NOMO-1 (cell line): Measurements from ENCODE around the gene CYP1B1.
A peak's percentile ranks its signal among the peaks of the same experiment; 100 is the strongest.

Experiments
- DNase-seq, 2 experiments: peaks; one replicate each; lab custom pipeline; 2025; ENCODE audit not compliant: unreplicated experiment in 2 of 2; lab: John Stamatoyannopoulos, UW

The CYP1B1 gene

DNA sequence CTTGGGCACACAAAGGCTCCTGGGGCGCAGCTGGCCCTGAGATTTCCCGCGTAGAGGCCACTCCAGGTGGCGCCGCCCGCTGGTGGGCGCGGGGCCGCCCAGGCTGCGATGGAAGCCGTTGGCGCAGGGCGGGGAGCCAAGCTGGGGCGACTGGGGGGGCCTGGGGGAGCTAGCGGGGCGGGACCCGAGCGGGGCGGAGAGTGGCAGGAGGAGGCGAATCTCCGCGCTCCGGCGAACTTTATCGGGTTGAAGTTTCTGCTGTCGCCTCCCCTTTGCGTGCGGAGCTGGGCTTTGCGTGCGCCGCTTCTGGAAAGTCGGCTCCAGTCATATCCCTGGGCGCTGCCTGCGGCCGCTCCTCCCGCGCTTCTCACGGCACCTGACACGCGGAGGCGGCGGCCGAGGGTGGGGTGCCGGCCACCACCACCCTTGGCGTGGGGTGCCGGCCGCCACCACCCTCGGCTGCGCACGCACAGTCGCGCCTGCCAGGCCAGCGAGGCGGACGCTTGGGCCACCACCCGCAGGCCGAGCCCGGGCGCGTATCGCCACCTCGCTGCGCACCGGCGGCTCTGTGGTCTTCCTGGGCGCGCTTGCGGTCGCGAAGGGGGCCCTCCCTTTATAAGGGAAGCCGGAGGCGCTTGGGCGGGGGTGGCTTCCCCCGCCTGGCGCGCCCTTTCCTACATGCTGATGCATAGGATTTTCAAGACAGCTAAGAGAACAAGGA is 919 bp upstream of the CYP1B1 start:
- peak; percentile 88 to 95 for DNase-seq

DNA sequence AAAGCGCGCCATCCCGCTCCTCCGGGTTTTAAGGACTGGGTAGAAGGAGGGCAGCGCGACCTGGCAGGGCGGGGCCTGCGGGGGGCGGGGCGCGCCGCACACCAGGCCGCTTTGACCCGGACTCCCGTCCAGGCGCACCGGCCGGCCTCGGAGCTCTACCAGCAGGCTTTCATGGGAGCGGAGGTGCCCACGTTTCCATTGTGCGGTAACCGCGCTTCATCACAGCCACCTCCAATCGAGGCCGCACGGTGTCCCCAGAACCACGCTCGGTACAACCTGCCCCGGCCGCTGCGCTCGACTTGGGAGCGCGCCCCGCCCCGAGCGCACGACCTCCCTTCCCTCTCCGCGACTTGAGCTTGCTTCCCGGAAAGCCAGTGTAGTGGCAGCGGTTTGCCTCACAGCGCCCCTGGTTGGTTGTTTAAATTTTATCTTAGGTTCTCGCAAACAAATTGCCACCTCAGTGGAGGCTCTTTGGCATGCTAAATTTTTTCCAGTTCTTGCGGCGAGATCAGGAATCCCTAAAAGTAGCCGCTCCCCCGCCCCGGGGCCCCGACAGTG is 280 bp upstream of the CYP1B1 start:
- peak; percentile 90 to 95 for DNase-seq

DNA sequence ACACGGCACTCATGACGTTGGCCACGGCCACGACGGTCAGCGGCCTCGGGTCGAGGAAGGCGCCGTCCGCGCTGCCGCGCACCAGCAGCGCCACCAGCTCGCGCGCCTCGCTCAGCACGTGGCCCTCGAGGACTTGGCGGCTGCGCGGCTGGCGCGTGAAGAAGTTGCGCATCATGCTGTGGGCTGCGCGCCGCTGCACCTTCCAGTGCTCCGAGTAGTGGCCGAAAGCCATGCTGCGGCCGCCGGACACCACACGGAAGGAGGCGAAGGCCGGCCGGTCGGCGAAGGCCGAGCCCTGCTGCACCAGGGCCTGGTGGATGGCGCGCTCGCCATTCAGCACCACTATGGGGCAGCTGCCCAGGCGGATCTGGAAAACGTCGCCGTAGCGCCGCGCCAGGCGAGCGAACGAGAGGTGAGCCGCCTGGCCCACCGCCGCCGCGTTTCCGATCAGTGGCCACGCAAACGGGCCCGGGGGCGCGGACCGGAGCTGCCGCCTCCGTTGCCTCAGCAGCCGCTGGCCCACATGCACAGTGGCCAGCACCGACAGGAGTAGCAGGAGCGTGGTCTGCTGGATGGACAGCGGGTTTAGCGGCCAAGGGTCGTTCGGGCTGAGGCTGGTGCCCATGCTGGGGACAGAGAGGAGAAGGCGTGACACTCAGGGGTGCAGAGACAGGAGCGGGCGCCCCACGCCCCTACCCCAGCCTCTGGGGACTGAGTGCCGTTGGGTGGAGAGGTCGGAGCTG is 1.0 kb downstream of the CYP1B1 start:
- DNase-seq: no peak

DNA sequence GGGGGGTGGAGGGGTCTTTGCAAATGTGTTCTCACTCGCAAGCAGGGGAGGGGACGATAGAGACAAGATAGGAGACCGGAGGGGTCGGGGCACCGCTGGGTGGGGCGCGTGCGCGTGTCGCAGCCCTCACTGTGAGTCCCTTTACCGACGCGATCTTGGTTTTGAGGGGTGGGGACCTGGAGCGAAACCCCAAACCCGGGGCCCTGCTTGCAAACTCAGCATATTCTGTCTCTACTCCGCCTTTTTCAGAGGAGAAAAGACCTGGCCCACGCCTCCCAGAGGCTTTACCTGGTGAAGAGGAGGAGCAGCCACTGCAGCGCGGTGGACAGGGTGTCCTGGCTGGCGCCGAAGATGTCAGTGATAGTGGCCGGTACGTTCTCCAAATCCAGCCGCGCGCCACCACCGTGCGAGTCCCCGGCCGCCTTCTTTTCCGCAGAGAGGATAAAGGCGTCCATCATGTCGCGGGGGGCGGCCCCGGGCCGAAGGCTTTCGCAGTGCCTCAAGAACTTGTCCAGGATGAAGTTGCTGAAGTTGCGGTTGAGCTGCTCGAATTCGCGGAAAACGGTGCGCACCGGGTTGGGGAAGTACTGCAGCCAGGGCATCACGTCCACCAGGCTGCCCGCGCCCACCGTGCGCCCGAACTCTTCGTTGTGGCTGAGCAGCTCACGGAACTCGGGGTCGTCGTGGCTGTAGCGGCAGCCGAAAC is 1.7 kb downstream of the CYP1B1 start:
- no peak for DNase-seq

DNA sequence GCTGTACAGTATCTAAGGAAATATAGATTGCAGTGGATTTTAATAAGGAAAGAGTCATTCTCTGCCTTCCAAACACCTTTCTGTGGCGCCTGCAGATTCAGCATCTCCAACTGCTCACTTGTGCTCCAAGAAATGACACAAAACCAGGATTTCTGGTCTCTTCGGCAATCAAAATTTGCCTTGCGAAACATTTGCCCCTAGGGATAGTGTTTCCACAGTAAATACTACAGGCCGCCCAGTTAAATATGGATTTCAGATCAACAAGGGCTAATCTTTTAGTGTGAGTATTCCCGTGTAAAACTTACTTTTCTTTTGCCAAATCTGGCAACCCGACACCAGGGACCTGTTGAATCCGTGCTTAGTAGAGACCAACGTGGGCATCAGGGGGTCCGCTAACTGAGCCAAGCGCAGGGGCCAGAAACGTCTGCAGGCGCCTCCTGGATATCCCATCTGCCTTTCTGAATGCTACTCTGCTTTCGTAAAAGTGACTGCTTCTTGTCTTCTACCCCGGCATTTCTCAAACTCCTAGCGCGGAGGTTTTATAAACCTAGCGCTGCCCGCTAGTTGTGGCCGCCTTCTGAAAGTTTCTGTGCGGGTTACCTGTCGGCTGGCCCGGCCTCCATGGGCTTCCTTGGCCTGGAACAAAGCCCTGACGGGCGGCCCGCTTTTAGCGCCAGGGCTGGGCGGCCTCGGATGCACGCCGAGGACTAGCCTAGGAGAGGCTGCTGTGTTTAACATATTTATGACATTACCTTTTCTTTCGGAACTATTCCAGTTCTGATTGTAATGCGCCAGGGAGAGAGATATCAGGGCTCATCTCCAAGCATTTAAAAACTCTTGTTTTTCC is 2.5 kb downstream of the CYP1B1 start:
- no peak for DNase-seq

DNA sequence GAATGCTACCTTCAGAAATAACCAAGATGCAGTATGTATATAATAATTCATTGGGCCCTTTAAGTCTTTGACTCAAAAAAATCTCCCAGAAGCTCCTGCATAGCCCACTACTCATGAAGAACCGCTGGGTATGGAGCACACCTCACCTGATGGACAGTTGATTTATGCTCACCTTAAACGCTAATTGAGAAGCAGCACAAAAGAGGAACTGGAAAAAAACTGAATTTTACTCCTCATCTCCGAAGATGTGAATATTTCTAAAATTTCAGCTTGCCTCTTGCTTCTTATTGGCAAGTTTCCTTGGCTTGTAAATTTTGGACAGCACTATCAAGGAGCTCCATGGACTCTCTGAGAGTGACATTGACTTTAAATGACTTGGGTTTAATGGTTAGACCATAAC is 5.5 kb downstream of the CYP1B1 start:
- peak in 1 of 2 experiments; percentile 20 for DNase-seq

DNA sequence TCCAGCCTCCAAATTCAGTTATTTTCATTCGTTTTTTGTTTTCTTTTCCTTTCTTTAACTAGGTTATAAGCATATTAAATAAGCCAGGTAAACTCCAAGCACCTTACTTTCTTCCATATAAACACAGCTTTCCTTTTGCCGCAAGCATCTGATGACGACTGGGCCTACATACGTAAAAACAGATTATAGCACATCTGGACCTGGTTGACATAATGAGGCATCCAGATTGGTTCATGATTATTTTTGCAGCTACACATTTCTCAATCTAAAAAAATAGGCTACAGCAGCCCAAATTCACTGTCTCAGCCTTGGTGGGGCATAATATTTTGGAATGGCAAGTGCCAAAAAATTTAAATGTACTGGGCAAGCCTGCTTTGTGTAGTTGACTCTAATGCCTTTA is 7.7 kb downstream of the CYP1B1 start:
- no peak for DNase-seq

DNA sequence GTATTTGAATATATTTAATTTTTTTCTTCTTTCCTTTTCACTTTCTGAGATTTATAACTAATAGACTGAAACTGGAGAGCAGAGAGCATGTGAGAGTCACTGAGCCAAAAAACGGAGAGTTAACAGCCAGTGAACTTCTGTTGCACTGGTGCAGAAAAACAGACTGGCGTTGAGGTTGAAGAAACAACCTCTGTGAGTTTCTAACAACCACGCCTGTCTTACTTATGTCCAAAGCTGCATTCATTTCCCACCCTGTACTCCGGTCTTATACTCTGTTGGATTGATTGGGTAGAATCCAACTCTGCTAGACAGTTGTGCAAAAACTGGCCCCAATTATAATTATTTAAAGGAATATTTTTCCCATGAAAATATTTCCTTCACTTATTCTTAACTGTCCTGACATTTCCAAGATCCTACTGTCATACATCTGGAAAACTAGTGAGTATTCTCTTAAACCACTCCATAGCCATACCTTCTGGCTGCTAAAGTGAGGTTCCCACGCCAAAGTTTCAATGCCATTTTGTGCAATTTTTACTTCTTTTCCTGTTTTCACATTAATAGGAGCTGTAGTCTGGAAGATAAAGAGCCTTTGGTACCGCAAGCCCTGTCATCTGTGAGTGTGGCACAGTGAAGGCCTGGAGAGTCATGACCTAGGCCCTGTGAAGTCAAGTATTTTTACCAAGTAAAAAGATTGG is 9.4 kb downstream of the CYP1B1 start:
- no peak for DNase-seq

DNA sequence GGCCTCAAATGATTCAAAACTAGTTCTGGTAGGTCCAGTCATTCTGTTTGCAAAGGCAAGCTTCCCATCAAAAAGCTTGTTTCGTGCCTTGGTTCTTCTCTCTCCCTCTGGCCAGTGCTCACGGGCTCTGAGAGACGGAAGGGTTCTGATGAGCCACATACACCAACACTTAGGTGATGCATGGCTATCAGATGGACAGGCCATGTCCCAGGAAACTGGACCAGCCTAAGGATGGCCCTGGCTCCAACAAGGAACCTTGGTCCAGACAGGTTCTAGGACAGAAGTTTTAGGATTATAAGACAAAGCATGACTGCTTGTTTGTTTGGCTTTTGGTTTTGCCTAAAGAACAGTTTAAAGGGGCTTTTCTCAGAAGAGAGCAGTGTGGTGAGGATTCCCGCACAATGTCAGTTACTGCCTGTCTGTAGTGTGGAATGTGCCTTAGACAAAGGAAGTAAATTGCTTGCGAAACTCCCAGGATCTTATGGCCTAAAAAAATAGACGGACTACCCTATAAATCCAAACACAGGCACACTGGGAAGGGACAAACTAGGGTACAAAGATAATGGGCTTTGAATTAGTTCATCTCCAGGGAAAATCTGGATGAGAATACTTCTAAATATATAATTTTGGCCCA is 10.3 kb downstream of the CYP1B1 start:
- DNase-seq: no peak

DNA sequence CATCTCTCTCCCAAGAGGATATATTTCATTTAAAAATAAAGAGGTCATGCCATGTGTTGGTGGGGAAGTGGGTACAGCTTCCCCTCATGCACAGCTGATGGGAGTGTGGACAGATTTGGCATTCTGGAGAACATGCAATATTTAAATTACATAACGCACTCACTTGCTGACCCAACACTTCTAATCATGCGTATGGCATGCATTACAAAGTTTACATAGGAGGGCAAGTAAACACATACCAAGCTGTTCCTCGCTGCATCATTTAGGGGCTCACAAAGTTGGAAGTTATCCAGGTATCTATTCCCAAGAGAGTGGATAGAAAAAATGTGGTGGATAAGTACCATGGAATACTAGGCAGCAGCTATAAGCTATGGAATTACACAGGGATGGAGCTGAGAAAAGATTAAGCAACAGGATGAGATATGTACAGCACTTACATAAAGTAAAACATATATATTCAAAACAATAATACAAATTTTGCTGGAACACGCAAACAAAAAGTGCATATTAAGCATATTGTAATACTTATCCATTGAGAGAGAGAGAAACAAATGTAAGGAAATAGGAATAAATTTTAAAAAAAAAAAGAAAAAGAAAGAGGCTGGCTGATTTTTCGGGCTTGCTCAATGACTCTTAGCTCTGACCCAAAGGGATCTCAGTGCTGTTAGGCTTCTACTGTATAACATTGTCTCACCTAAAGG is 11.0 kb downstream of the CYP1B1 start:
- DNase-seq: no peak

DNA sequence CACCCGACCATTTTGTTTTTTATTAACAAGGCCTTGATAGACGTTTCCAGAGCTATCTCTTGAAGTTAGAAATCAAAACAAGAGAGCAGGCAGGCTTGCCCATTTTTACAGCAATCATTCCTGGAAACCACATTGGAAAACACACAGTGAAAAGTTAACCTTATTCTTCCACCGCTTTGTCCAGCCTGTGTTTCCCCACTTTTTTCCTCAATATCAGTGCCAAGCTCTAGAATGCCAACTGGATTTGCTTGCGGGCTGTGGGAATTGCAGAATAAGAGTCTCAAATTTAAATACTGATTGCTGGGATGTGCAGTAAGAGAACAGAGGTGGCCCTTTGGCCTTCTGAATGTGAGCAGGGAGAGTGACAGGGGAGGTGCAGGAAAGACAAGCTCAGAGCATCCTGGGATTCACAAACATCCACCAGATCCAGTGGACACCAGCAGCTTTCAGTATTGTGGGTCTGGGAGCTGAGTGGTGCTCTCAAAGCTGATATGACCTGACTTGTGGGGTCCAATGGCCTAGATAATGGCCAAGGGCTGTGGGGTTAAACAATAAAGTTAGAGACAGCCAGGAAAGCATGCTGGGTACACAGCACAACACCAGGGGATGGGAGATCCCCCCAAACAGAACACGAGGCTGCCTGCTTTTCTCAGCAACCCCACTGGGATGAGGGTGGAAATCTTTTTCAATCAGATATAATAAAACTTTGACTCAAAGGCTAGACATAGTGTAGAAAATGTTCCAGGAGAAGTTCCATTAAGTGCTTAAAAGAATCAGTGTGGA is 15.5 kb downstream of the CYP1B1 start:
- no peak for DNase-seq

DNA sequence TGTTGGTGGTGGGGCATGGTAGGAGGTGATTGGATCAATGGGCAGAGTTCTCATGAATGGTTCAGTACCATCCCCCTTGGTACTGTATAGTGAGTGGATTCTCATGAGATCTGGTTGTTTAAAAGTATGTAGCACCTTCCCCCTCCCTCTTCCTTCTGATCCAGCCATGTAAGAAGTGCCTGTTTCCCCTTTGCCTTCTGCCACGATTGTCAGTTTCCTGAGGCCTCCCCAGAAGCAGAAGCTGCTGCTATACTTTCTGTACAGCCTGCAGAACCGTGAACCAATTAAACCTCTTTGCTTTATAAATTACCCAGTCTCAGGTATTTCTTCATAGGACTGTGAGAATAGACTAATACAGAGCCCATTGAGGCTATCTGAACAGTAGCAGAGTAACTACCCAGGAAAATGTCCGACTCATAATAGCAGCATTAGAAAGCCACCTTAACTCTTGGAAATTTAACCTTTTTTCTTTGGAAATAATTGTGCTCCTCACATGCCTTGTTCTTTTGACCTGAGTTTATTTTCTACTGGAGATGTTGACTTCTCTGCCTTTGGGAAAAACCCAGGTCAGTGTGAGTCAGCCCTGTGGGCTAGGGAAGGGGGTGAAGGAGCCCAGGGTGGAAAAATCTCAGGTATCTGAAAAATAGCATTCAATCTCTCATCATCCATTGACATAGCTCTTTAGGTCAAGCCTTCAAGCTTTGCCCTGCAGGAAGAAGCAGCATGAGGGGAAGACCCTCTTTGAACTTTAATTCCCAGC is 18.1 kb downstream of the CYP1B1 start:
- DNase-seq: peak; percentile 48 to 63

DNA sequence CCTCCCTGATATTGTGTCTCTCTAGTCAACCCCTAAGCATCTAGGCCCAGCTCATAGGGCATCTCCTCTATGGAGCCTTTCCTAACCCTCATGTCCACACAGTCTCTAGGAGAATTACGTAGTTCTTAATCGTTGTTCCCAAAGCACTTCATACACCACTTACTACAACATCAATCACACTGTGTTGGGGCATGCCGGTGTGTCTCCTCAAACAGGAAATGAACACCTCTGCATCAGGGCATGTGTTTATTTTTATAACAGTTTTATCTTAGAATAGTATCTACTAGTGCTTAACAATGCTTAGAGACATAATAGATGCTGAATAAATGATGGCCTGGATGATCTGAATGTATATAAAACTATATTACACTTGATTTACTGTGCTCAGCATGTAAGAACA is 19.7 kb downstream of the CYP1B1 start:
- DNase-seq: no peak

DNA sequence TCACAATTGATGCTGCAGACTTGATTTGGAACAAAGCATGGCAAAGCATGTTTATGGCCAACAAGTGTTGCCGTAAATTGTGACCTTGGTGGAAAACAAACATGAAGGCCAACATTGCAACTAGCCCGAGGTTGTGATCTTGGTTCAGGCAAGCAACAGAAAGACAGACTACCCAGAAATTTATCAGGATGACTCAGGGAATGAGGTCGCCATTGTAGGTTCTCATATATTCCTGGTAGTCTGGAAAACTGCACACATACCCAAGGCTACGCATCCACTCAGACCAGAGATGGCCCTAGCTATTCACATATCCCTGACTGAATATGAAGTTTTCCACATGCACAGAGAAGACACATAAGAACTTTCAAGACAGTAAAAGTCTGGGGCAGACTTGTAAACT is 30.1 kb downstream of the CYP1B1 start:
- no peak for DNase-seq

DNA sequence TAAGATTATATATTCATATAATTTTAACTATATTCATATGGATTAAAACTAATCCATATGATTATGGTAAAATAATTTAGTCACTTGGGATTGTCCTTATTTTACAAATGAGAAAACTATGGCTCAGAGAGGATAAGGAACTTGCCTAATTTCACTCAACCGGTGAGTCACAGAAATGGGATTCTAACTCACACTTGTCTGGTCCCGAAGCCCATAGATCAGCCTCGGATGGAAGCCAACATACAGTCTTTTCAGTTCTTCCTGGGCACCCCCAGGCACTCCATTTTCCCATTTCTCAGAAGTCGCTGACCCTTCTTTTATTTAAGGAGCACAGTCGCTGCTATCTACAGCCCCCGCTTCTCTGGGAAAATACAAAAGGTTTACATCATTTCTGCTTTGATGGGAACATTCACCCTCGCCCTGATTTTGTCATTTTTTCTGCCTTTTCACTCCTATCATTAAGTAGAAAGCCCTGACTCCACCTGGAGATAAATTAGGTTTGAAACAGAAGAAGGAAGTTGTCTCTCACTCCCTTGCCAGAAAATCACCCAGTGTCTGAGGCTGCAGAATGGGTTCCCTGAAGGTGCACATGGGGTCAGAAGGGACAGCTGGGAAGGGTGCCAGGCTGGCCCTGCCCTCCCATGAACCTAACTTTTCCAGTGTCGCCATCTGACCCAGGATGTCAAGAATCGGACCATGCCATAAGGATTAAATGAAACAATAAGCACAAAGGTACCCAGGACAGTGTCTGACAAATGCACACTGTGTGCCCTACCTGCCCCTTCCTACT is 36.6 kb downstream of the CYP1B1 start:
- no peak for DNase-seq

DNA sequence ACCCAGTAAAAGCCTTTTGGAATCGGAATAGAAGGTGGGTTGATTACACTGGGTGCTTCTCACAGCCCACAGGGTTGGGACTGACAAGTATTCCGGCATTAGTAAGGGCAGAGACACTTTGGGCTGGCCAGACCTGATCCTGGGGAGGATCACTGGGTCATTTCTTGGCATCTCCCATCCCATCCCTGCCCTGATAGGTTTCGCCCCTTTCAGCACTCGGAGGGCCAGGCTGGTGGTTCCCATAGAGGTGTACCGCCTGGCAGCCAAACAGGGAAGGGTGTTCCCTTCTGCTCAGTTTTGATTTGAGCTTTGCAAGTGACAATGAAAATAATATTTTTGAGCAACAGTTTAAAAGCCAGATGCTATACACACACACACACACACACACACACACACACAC is 37.3 kb downstream of the CYP1B1 start:
- no peak for DNase-seq
